Measurements from ENCODE around the gene THSD4. TPM values are rescaled to one million over a fixed set of nuclear protein-coding genes. Genes with fewer than 3 reads are reported as not detected.
A peak's percentile ranks its signal among the peaks of the same experiment; 100 is the strongest.

THSD4 gene
- polyA plus RNA-seq, 1 experiment = 45.8 TPM

DNA sequence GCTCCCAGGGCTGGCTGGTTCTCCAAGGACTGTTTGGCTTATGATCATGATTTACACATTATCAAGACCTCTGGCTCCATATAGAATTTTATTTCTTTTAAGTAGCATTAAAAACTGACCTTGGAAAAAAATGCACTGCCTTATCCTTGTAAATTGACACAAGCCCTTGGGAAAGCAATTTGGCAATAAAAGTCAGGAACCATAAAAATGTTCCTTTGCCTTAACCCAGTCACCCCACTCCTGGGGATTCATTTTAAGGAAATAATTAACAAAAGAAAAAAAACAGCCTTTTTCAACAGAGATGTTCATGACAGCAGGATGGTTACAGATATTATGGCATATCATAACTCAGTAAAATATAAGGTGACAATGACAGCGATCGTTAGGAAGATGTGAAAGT is 643.4 kb downstream of the THSD4 start:
- ChIA-PET CTCF (no interaction called here), POLR2A (no interaction called here)
- H3K27me3 ChIP-seq (ENCODE audit: control insufficient read depth, insufficient read depth, low read length) = no peaks in the 10 kb centered on the region
- no peak for DNase-seq (ENCODE audit: low read depth, low spot score)
- no peak overlapping the region for H3K4me3 ChIP-seq (ENCODE audit: low read depth, low read length)
- TF ChIP-seq, protein P1, sequence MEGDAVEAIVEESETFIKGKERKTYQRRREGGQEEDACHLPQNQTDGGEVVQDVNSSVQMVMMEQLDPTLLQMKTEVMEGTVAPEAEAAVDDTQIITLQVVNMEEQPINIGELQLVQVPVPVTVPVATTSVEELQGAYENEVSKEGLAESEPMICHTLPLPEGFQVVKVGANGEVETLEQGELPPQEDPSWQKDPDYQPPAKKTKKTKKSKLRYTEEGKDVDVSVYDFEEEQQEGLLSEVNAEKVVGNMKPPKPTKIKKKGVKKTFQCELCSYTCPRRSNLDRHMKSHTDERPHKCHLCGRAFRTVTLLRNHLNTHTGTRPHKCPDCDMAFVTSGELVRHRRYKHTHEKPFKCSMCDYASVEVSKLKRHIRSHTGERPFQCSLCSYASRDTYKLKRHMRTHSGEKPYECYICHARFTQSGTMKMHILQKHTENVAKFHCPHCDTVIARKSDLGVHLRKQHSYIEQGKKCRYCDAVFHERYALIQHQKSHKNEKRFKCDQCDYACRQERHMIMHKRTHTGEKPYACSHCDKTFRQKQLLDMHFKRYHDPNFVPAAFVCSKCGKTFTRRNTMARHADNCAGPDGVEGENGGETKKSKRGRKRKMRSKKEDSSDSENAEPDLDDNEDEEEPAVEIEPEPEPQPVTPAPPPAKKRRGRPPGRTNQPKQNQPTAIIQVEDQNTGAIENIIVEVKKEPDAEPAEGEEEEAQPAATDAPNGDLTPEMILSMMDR (IDR thresholded peaks at IDR 0.05; ENCODE audit: low read depth, low read length) = no peak
- peaks cover 4% of the 10 kb centered on the region for H3K9me3 ChIP-seq (ENCODE audit: control insufficient read depth, insufficient read depth, low read length)
- no peak overlapping the region for H3K27ac ChIP-seq (ENCODE audit: low read depth, low read length)

DNA sequence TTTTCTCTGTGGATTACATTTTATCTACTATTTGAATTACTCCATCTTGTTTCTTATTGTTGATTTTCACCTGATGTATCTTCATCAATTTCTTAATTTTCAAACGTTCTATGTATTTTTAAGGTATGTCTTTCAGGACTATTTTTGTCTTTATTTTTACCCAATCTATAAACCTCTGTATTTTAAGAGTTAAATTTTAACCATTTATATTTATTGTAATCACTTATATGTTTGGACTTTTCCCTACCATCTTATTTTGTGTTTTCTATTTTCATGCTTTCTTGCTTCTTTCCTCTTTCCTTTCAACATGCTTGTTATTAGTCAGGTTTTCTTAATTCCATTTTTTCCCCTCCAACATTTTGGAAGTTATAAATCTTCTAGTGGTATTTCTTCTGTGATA is 645.6 kb downstream of the THSD4 start:
- POLR2A ChIA-PET = no interaction called here
- Histone ChIP-seq H3K27me3 (ENCODE audit: control insufficient read depth, insufficient read depth, low read length) (no peaks in the 10 kb centered on the region), H3K27ac (ENCODE audit: low read depth, low read length) (no peak overlapping the region), H3K4me3 (ENCODE audit: low read depth, low read length) (no peak overlapping the region), H3K9me3 (ENCODE audit: control insufficient read depth, insufficient read depth, low read length) (peaks cover 4% of the 10 kb centered on the region)
- TF ChIP-seq, protein P1 (IDR thresholded peaks at IDR 0.05; ENCODE audit: low read depth, low read length) = no peak
- no peak for DNase-seq (ENCODE audit: low read depth, low spot score)
- CTCF ChIA-PET = interaction anchor here (0.7 to 2.2 kb wide), 2 partner anchors 17 to 18 kb away, joined by 3 to 10 read pairs; no protein-coding TSS in a partner anchor

DNA sequence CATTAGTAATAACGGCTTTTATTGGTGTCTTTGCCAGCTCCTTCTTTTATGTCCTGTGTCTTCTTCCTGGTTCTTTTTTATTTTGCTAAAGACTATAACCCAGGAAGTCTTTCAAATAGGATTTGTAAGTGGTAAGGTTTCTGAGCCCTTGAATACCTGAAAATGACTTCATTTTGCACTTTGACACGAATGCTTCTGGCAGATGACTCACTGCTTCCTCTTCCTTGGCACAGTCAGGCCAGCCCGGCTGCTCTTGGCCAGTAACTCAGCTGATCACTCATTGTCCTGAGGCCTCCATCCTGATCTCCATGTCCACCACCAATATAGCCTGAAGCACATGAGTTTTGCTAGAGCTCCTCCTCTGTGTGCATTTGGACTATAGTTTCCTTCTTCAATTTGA is 646.4 kb downstream of the THSD4 start:
- POLR2A ChIA-PET = no interaction called here
- H3K9me3 ChIP-seq (ENCODE audit: control insufficient read depth, insufficient read depth, low read length) = peaks cover 4% of the 10 kb centered on the region
- H3K27ac ChIP-seq (ENCODE audit: low read depth, low read length) = no peak overlapping the region
- no peak overlapping the region for H3K4me3 ChIP-seq (ENCODE audit: low read depth, low read length)
- CTCF ChIA-PET = interaction anchor here (0.7 to 2.2 kb wide), 2 partner anchors 17 to 18 kb away, joined by 3 to 10 read pairs; no protein-coding TSS in a partner anchor
- DNase-seq (ENCODE audit: low read depth, low spot score) = peak; percentile 45
- TF ChIP-seq, protein P1 (IDR thresholded peaks at IDR 0.05; ENCODE audit: low read depth, low read length) = no peak
- no peaks in the 10 kb centered on the region for H3K27me3 ChIP-seq (ENCODE audit: control insufficient read depth, insufficient read depth, low read length)

DNA sequence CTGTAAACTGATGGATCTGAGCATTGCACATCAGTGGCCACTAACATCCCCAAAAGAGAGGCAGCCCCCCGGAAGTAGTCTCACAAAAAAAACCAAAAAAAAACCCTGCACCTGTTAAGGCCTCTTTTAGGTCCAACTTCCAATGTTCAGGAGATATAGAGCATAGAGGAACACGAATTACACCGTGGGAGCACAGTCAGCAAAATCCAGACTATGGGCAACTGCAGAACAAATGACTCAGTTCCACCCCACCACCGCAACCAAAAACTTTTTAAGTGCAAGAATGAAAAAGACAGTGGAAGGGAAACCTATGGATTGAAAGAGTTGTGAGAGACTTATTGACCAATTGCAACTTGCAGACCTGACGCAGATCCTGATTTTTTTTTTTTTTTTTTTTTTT is 652.9 kb downstream of the THSD4 start:
- ChIA-PET CTCF (no interaction called here), POLR2A (no interaction called here)
- no peaks in the 10 kb centered on the region; the same call in 1 of the 2 replicates for H3K9me3 ChIP-seq (ENCODE audit: control insufficient read depth, insufficient read depth, low read length)
- no peaks in the 10 kb centered on the region for H3K27me3 ChIP-seq (ENCODE audit: control insufficient read depth, insufficient read depth, low read length)
- no peak for DNase-seq (ENCODE audit: low read depth, low spot score)
- H3K27ac ChIP-seq (ENCODE audit: low read depth, low read length) = no peak overlapping the region
- TF ChIP-seq, protein P1 (IDR thresholded peaks at IDR 0.05; ENCODE audit: low read depth, low read length) = no peak
- no peak overlapping the region for H3K4me3 ChIP-seq (ENCODE audit: low read depth, low read length)

DNA sequence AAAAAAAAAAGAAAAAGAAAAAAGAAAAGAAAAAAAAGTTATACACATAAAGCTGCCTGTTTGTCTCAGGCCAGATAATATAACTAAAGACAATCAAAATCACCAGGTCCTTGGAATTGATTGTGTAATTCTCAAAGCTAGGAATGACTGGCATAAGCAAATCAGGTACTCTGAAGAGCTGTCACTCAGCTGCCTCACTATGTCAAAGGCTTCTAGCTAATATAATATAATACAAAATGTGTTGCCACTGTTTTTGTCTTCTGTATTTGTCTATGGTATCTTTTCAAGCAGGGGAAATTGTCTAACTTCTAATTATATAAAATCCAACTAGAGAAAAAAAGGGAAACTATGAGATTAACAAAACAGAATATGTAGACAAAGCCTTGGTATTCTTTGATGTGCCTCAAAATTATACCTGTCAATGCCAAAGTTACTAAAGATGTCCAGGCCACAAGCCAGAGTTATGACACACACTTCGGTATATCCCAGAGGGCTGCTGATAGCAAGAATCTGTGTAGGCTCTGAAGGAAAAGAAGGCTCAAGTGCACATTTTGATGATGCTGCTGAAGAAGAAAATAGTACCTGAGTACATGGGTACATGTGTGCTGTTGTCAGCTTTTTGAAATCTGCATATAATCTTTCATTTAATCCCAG is 658.1 kb downstream of the THSD4 start:
- TF ChIP-seq, protein P1 (IDR thresholded peaks at IDR 0.05; ENCODE audit: low read depth, low read length) = no peak
- DNase-seq (ENCODE audit: low read depth, low spot score) = no peak
- H3K27me3 ChIP-seq (ENCODE audit: control insufficient read depth, insufficient read depth, low read length) = no peaks in the 10 kb centered on the region
- ChIA-PET POLR2A (interaction anchor here (0.9 kb wide), 1 partner anchor 21 kb away, joined by 3 read pairs; no protein-coding TSS in a partner anchor), CTCF (interaction anchor here (1.1 to 1.3 kb wide), 2 partner anchors 8 to 30 kb away, joined by 3 to 4 read pairs; no protein-coding TSS in a partner anchor)
- no peaks in the 10 kb centered on the region; the same call in none of the 2 replicates for H3K9me3 ChIP-seq (ENCODE audit: control insufficient read depth, insufficient read depth, low read length)
- H3K4me3 ChIP-seq (ENCODE audit: low read depth, low read length) = no peak overlapping the region
- no peak overlapping the region for H3K27ac ChIP-seq (ENCODE audit: low read depth, low read length)

Measured in AG04450 (cell line).